ENCODE measurements around the gene TLR4.

DNA sequence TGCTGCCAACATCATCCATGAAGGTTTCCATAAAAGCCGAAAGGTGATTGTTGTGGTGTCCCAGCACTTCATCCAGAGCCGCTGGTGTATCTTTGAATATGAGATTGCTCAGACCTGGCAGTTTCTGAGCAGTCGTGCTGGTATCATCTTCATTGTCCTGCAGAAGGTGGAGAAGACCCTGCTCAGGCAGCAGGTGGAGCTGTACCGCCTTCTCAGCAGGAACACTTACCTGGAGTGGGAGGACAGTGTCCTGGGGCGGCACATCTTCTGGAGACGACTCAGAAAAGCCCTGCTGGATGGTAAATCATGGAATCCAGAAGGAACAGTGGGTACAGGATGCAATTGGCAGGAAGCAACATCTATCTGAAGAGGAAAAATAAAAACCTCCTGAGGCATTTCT, 10.1 kb downstream of the TLR4 start:
- TF ChIP-seq, protein P1, sequence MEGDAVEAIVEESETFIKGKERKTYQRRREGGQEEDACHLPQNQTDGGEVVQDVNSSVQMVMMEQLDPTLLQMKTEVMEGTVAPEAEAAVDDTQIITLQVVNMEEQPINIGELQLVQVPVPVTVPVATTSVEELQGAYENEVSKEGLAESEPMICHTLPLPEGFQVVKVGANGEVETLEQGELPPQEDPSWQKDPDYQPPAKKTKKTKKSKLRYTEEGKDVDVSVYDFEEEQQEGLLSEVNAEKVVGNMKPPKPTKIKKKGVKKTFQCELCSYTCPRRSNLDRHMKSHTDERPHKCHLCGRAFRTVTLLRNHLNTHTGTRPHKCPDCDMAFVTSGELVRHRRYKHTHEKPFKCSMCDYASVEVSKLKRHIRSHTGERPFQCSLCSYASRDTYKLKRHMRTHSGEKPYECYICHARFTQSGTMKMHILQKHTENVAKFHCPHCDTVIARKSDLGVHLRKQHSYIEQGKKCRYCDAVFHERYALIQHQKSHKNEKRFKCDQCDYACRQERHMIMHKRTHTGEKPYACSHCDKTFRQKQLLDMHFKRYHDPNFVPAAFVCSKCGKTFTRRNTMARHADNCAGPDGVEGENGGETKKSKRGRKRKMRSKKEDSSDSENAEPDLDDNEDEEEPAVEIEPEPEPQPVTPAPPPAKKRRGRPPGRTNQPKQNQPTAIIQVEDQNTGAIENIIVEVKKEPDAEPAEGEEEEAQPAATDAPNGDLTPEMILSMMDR (IDR thresholded peaks at IDR 0.05; ENCODE audit: insufficient read depth, low read length, poor library complexity, severe bottlenecking), result no peak
- no peak for TF ChIP-seq EZH2phosphoT487 (conservative IDR thresholded peaks at IDR 0.05; ENCODE audit: low read length)
